Small intestine (tissue), 7 donors: ENCODE data around the gene C6orf89. TPM values are rescaled to one million over a fixed set of nuclear protein-coding genes. Genes with fewer than 3 reads are reported as not detected.
"Not testable (repeated sequence)": the region's sequence is repeated elsewhere in the genome, so short reads cannot be mapped to it uniquely, and the experiment has no call there.

Experiments used
- DNase-seq, 2 donors: peaks; one replicate each; pipeline versions ENCODE4 v3.0.0 to v3.0.0-alpha.2; 2013
- FAIRE-seq: peaks from 2 replicates; lab custom pipeline; 2012; peaks lifted over from hg19 to GRCh38; lab: Jason Lieb, UNC
- H3K27ac ChIP-seq, 3 donors: one replicate each; pipeline ENCODE4 v1.5.1; 2013; ENCODE audit warnings: low read length in 2 of 3, mild to moderate bottlenecking in 2 of 3, control low read depth in 1 of 3, inconsistent platforms in 1 of 3, low read depth in 1 of 3, moderate library complexity in 1 of 3
- H3K27me3 ChIP-seq, 3 donors: one replicate each; pipeline ENCODE4 v1.6.1; 2013; ENCODE audit warnings: low read length in 3 of 3, inconsistent platforms in 1 of 3; ENCODE audit not compliant: control insufficient read depth in 3 of 3, insufficient read depth in 3 of 3
- H3K36me3 ChIP-seq, 3 donors: one replicate each; pipeline ENCODE4 v1.6.1; 2013; ENCODE audit warnings: low read length in 3 of 3, inconsistent platforms in 1 of 3, low read depth in 1 of 3, mild to moderate bottlenecking in 1 of 3, moderate library complexity in 1 of 3; ENCODE audit not compliant: control insufficient read depth in 3 of 3, insufficient read depth in 2 of 3
- H3K4me1 ChIP-seq, 3 donors: one replicate each; pipeline ENCODE4 v1.6.1; 2013; ENCODE audit warnings: low read length in 2 of 3, inconsistent platforms in 1 of 3, low read depth in 1 of 3, mild to moderate bottlenecking in 1 of 3, moderate library complexity in 1 of 3; ENCODE audit not compliant: control insufficient read depth in 3 of 3, insufficient read depth in 2 of 3
- H3K4me3 ChIP-seq, 3 donors: one replicate each; pipeline ENCODE4 v1.5.1; 2013; ENCODE audit warnings: low read length in 3 of 3, control low read depth in 1 of 3, inconsistent platforms in 1 of 3, low read depth in 1 of 3, mild to moderate bottlenecking in 1 of 3, moderate library complexity in 1 of 3
- H3K9me3 ChIP-seq, 2 donors: one replicate each; pipeline ENCODE4 v1.6.1; 2013; ENCODE audit warnings: low read depth in 1 of 2, low read length in 1 of 2; ENCODE audit not compliant: control insufficient read depth in 2 of 2, insufficient read depth in 1 of 2
- WGBS, 3 donors: extraction: QIAGEN DNeasy Blood & Tissue Kit; methylation state at CpG; one replicate each; pipeline ENCODE4 v1.1.7; 2013; 5-methylcytosine and 5-hydroxymethylcytosine counted together
- polyA plus RNA-seq, 4 donors: library from polyadenylated mRNA; stranded (reverse) in 3 of 4; unstranded in 1 of 4; fragments of 200-250 nt in 3 of 4; fragments of 120-200 nt in 1 of 4; gene quantifications; one replicate each; pipeline versions ENCODE4 v1.2.1 to v1.2.3, GENCODE V29; 2013
- donor health status: healthy with polysubstance abuse.
- donor health status: control.
- donor health status: control.
- donor health status: Bipolar disorder and iron deficiency.
- donor health status: healthy.

C6orf89 gene
- polyA plus RNA-seq, 4 donors = 6.5 to 38.7 (median 18.8) TPM

DNA sequence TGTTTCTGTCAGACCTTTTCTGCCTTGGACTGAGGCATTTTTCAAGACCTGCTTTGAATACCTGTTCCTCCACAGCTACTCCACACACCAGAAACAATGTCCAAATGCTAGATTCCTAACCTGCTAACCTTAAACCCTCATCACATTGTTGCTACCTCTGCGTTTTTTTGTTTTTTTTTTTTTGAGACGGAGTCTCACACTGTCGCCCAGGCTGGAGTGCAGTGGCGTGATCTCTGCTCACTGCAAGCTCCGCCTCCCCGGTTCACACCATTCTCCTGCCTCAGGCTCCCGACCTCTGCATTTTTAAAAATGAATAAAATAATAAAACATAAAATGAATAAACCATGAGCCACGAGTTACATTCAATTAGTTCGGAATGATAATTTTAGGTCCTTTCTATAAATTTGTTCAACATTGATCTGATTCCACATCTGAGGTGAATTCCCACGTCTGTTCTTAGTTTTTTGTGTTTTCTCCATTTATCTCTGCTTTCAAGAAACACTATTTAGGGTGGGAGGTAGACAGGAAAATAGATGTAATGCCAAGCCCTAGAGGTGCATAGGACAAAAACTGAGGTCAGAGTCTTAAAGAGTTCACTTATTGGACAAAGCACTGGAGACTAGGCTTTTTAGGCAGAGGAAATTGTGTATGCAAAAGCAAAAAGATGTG is 1.3 kb downstream of the C6orf89 start:
- Histone ChIP-seq H3K4me3 (peak overlapping the region in 1 of 3 donors; percentile 98), H3K36me3 (peaks cover 0 to under 1% (median 0%) of the 10 kb centered on the region in 3 donors), H3K4me1 (peaks cover 0 to 12% (median 0%) of the 10 kb centered on the region in 3 donors), H3K27ac (no peak overlapping the region), H3K27me3 (no peaks in the 10 kb centered on the region), H3K9me3 (no peaks in the 10 kb centered on the region)
- 55 to 68% (median 64%) methylated on average over 10 of the region's 10 CpGs for WGBS, 3 donors
- no peak for DNase-seq
- no peak for FAIRE-seq

- H3K27me3 ChIP-seq = no peaks in the 10 kb centered on the region
- H3K36me3 ChIP-seq = peaks cover 0 to 7% (median 0%) of the 10 kb centered on the region in 3 donors
- 91 to 93% (median 92%) methylated on average over 7 of the region's 7 CpGs for WGBS, 3 donors
- H3K27ac ChIP-seq = no peak overlapping the region
- DNase-seq (no peak), FAIRE-seq (no peak)
- no peak overlapping the region for H3K4me3 ChIP-seq
- no peaks in the 10 kb centered on the region for H3K9me3 ChIP-seq
- H3K4me1 ChIP-seq = peaks cover 0 to 16% (median 0%) of the 10 kb centered on the region in 3 donors
Observed at GRCh38 chr6:36888115-36888643, 2.4 kb downstream of the C6orf89 start.

DNA sequence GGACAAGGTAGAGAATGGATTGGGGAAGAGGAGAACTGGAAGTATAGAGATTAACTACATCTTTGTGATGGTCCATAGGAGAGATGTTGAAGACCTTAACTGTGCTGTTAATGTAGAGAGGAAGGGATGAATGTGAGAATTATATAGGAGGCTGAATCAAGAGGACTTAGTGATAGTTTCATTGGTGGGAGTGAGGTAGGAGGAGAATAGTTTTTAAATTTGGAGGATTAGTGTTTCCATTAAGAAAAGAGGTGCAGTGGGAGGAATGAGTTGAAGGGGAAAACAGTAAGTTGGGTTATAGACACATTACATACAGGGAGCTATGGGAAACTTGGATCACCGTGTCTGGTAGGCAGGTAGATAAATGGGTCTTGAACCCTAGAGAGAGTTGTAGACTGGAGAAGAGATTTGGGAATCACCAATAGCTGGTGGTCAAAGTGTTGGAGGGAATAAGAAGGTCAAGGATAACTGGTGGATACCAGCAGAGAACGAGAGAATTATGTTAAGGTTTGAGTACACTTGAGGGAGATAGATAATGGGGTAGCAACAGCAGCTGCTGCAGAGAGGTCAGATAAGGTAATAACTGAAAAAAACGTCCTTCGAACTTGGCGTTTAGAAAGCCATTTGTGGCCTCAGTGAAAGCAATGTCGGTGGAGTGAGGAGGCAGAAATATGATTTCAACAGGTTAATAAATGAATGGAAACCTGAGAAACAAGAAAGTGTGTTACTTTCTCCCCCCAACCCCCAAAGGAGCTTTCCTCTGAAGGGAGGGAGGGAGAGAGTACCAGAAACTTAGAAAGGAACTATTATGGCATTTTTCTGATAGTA is 3.1 kb downstream of the C6orf89 start:
- Histone ChIP-seq H3K4me3 (no peak overlapping the region), H3K4me1 (peaks cover 0 to 16% (median 0%) of the 10 kb centered on the region in 3 donors), H3K27ac (no peak overlapping the region), H3K9me3 (no peaks in the 10 kb centered on the region), H3K36me3 (peaks cover 0 to 10% (median 0%) of the 10 kb centered on the region in 3 donors), H3K27me3 (no peaks in the 10 kb centered on the region)
- 11 to 32% (median 21%) methylated on average over 6 of the region's 6 CpGs for WGBS, 3 donors
- no peak for FAIRE-seq
- DNase-seq = no peak

GRCh38 chr6:36890112-36890663 is 4.4 kb downstream of the C6orf89 start:
- WGBS, 3 donors = 96 to 99% (median 98%) methylated on average over 3 of the region's 3 CpGs
- no peak for FAIRE-seq
- peaks cover 0 to 12% (median 0%) of the 10 kb centered on the region in 3 donors for H3K36me3 ChIP-seq
- H3K27ac ChIP-seq = no peak overlapping the region
- no peaks in the 10 kb centered on the region for H3K9me3 ChIP-seq
- no peaks in the 10 kb centered on the region for H3K27me3 ChIP-seq
- peaks cover 0 to 14% (median 0%) of the 10 kb centered on the region in 3 donors for H3K4me1 ChIP-seq
- H3K4me3 ChIP-seq = no peak overlapping the region
- DNase-seq = no peak

DNA sequence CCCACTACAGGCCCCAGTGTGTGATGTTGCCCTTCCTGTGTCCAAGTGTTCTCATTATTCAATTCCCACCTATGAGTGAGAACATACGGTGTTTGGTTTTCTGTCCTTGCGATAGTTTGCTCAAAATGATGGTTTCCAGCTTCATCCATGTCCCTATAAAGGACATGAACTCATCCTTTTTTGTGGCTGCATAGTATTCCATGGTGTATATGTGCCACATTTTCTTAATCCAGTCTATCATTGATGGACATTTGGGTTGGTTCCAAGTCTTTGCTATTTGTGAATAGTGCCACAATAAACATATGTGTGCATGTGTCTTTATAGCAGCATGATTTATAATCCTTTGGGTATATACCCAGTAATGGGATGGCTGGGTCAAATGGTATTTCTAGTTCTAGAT is 5.4 kb downstream of the C6orf89 start:
- not testable (repeated sequence) for H3K4me3 ChIP-seq, FAIRE-seq, H3K9me3 ChIP-seq, H3K27ac ChIP-seq, DNase-seq, H3K27me3 ChIP-seq
- Histone ChIP-seq H3K36me3 (peaks cover 0 to 12% (median 3%) of the 10 kb centered on the region in 3 donors), H3K4me1 (peaks cover 0 to 10% (median 0%) of the 10 kb centered on the region in 3 donors)
- 92 to 100% (median 95%) methylated on average over 2 of the region's 2 CpGs for WGBS, 3 donors

DNA sequence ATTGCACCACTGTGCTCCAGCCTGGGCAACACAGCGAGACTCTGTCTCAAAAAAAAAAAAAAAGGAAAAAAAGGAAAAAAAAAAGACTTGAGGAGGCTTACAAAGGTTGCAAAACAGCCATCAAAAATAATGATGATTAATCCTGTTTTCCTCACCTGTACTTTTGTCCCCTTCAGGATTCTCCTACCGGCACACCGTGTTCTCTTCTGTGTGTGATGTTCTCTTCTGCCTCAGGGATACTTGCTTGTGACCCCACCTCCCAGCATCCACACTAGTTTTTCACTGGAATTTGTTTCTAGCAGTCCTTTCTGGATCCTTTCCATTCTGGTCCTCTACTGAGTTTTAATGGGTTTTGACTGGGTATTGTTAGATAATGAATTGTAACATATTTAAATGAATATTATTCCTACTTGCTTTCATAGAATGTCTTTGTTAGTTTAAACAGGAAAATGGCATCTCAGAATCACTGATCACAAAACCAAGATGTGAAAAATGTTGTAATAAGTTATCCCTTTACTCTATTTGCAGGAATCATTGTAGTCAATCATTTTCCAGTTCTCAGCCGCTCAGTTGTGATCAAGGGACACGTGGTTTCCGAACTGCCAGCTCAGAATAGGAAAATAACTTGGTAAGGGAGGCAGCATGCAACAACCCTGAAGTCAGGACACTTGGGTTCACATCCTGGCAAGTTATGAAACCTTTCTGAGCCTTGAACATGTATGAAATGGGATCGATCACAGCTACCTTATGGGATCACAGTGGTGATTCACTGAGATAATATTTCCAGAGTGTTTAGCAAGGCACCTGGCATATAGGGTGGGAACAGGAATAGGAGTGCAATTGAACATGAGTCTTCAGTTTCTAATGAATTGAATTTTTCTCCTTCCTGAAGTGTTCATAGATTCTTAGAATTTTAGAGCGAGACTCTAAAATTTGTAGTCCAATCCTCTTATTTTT is 8.5 kb downstream of the C6orf89 start:
- FAIRE-seq = no peak
- 92 to 94% (median 94%) methylated on average over 8 of the region's 8 CpGs for WGBS, 3 donors
- H3K36me3 ChIP-seq = peaks cover 3 to 15% (median 4%) of the 10 kb centered on the region in 3 donors

GRCh38 chr6:36897609-36898008 is 11.9 kb downstream of the C6orf89 start:
- peaks cover 3 to 21% (median 9%) of the 10 kb centered on the region in 3 donors for H3K36me3 ChIP-seq
- DNase-seq (no peak), FAIRE-seq (no peak)
- no peak overlapping the region for H3K27ac ChIP-seq
- no peaks in the 10 kb centered on the region for H3K27me3 ChIP-seq
- H3K9me3 ChIP-seq = no peaks in the 10 kb centered on the region
- no peak overlapping the region for H3K4me3 ChIP-seq
- H3K4me1 ChIP-seq = no peaks in the 10 kb centered on the region
- WGBS, 3 donors = 79 to 87% (median 83%) methylated on average over 6 of the region's 6 CpGs

More for the DNA sequence above, 8.5 kb downstream of the C6orf89 start:
- Histone ChIP-seq H3K4me1 (peaks cover 0 to 7% (median 0%) of the 10 kb centered on the region in 3 donors), H3K4me3 (no peak overlapping the region), H3K27ac (no peak overlapping the region), H3K9me3 (no peaks in the 10 kb centered on the region), H3K27me3 (no peaks in the 10 kb centered on the region)
- no peak for DNase-seq
